ENCODE measurements around the gene SPTBN2. TPM values are rescaled to one million over a fixed set of nuclear protein-coding genes. Genes with fewer than 3 reads are reported as not detected.
"Not testable (repeated sequence)": the region's sequence is repeated elsewhere in the genome, so short reads cannot be mapped to it uniquely, and the experiment has no call there.

SPTBN2 gene
- total and polyA plus RNA-seq, 2 of the 4 experiments (the other 2 are of a cell fraction), result 0.18 to 0.41 TPM

- H2BK5ac ChIP-seq (ENCODE audit: low read depth, low read length, poor library complexity, severe bottlenecking), result no peak overlapping the region
- H3K9me1 ChIP-seq (ENCODE audit: insufficient read depth, low read length), result no peaks in the 10 kb centered on the region; the same call in 1 of the 2 replicates
- no peak overlapping the region for H3K4me3 ChIP-seq (ENCODE audit: insufficient read depth, low read depth, low read length)
- H3K36me3 ChIP-seq (ENCODE audit: control insufficient read depth, insufficient read depth, low read length), result no peaks in the 10 kb centered on the region
- no peak overlapping the region for H2AK5ac ChIP-seq (ENCODE audit: low read depth, low read length)
- H4K8ac ChIP-seq (ENCODE audit: low read depth in 2 of 2, low read length in 2 of 2), result no peak overlapping the region
- CTCF ChIA-PET, result no interaction called here
- H2BK15ac ChIP-seq (ENCODE audit: low read depth, low read length), result no peak overlapping the region
- H3K79me1 ChIP-seq (ENCODE audit: low read depth in 1 of 2, low read length in 2 of 2), result no peaks in the 10 kb centered on the region
- no TSS peak for BruUV-seq (replicated peaks)
- H2BK120ac ChIP-seq (ENCODE audit: low read depth, low read length), result no peak overlapping the region
- H2AK9ac ChIP-seq (replicated peaks; ENCODE audit: low read depth, low read length, poor library complexity), result no peak overlapping the region
- POLR2A ChIA-PET (ENCODE audit: unreplicated experiment), result no interaction called here
- DNase-seq (no peak), ATAC-seq (ENCODE audit: low read depth) (no peak)
- no peak overlapping the region for H3K56ac ChIP-seq (ENCODE audit: extremely low read depth, insufficient read depth, low read length)
- H3K14ac ChIP-seq (replicated peaks; ENCODE audit: low read depth, low read length), result no peak overlapping the region
- H3K9me3 ChIP-seq (ENCODE audit: control insufficient read depth, insufficient read depth, low read length), result no peaks in the 10 kb centered on the region
- H4K5ac ChIP-seq (ENCODE audit: low read depth, low read length), result no peak overlapping the region
- H2AFZ ChIP-seq (replicated peaks; ENCODE audit: low read length, poor library complexity), result no peak overlapping the region
- no peak overlapping the region for H3K9ac ChIP-seq (ENCODE audit: low read depth, low read length)
- H3K4ac ChIP-seq (ENCODE audit: low read depth, low read length), result no peak overlapping the region
- no peak overlapping the region; the same call in 1 of the 2 replicates for H3K23ac ChIP-seq (ENCODE audit: low read depth, low read length)
- in situ Hi-C loops (cut with MboI; ENCODE audit: low sequenced_read_pairs) (no loop called here), dilution Hi-C loops (cut with HindIII; ENCODE audit: low sequenced_read_pairs, unreplicated experiment) (no loop called here), intact Hi-C loops (cut with micrococcal nuclease) (loop anchor here (5.0 kb wide), 1 partner anchor 92 kb away; no protein-coding TSS in a partner anchor)
- 0 out of 2 replicates have a peak, but pooled peaks cover 5% of the 10 kb centered on the region for H4K20me1 ChIP-seq (ENCODE audit: insufficient read depth, low read length)
- no peak overlapping the region for H3K18ac ChIP-seq (ENCODE audit: low read depth, low read length)
- H2BK20ac ChIP-seq (ENCODE audit: low read depth, low read length), result no peak overlapping the region
- peaks cover 3% of the 10 kb centered on the region; the same call in 1 of the 2 replicates for H3K4me1 ChIP-seq (ENCODE audit: control insufficient read depth, insufficient read depth, low read length)
- H3K4me2 ChIP-seq (ENCODE audit: low read depth, low read length), result no peak overlapping the region
- H3K27me3 ChIP-seq (ENCODE audit: control insufficient read depth, insufficient read depth, low read length), result peaks cover 55% of the 10 kb centered on the region
- H3K27ac ChIP-seq (ENCODE audit: insufficient read depth, low read length), result no peak overlapping the region
- no CpG with 5 or more reads among the region's 1 CpG for WGBS, 2 experiments (ENCODE audit: extremely low coverage in 2 of 2, insufficient read length in 1 of 2)
- no peak overlapping the region for H4K91ac ChIP-seq (ENCODE audit: insufficient read depth, low read depth, low read length)
- no peak for TF ChIP-seq MXI1 (IDR thresholded peaks at IDR 0.05; ENCODE audit: borderline replicate concordance, low read depth, low read length)
- no peak for TF ChIP-seq NFE2L2 (IDR thresholded peaks at IDR 0.05; ENCODE audit: low read depth, low read length)
- TF ChIP-seq MAFK (IDR thresholded peaks at IDR 0.05; ENCODE audit: low read depth, low read length), result no peak
- TF ChIP-seq ELK1 (IDR thresholded peaks at IDR 0.05; ENCODE audit: borderline replicate concordance, low read depth, low read length), result no peak
Observed at GRCh38 chr11:66725114-66725513, 3.9 kb downstream of the SPTBN2 start.

- H3K36me3 ChIP-seq (ENCODE audit: control insufficient read depth, insufficient read depth, low read length); in situ Hi-C loops (cut with MboI; ENCODE audit: low sequenced_read_pairs); H2BK20ac ChIP-seq (ENCODE audit: low read depth, low read length); ATAC-seq (ENCODE audit: low read depth); H2BK120ac ChIP-seq (ENCODE audit: low read depth, low read length); H3K18ac ChIP-seq (ENCODE audit: low read depth, low read length); H3K4me3 ChIP-seq (ENCODE audit: insufficient read depth, low read depth, low read length); H2BK5ac ChIP-seq (ENCODE audit: low read depth, low read length, poor library complexity, severe bottlenecking); H3K9ac ChIP-seq (ENCODE audit: low read depth, low read length); H4K8ac ChIP-seq (ENCODE audit: low read depth in 2 of 2, low read length in 2 of 2); H3K9me1 ChIP-seq (ENCODE audit: insufficient read depth, low read length); H3K4ac ChIP-seq (ENCODE audit: low read depth, low read length); H3K56ac ChIP-seq (ENCODE audit: extremely low read depth, insufficient read depth, low read length); H3K4me1 ChIP-seq (ENCODE audit: control insufficient read depth, insufficient read depth, low read length); DNase-seq; H3K79me1 ChIP-seq (ENCODE audit: low read depth in 1 of 2, low read length in 2 of 2); BruUV-seq (replicated peaks); H3K23ac ChIP-seq (ENCODE audit: low read depth, low read length); H2AK9ac ChIP-seq (replicated peaks; ENCODE audit: low read depth, low read length, poor library complexity); H4K5ac ChIP-seq (ENCODE audit: low read depth, low read length); H3K27ac ChIP-seq (ENCODE audit: insufficient read depth, low read length); H3K9me3 ChIP-seq (ENCODE audit: control insufficient read depth, insufficient read depth, low read length); H2AFZ ChIP-seq (replicated peaks; ENCODE audit: low read length, poor library complexity); dilution Hi-C loops (cut with HindIII; ENCODE audit: low sequenced_read_pairs, unreplicated experiment); H4K91ac ChIP-seq (ENCODE audit: insufficient read depth, low read depth, low read length); H4K20me1 ChIP-seq (ENCODE audit: insufficient read depth, low read length); H2AK5ac ChIP-seq (ENCODE audit: low read depth, low read length); intact Hi-C loops (cut with micrococcal nuclease); H3K4me2 ChIP-seq (ENCODE audit: low read depth, low read length); H2BK15ac ChIP-seq (ENCODE audit: low read depth, low read length); H3K14ac ChIP-seq (replicated peaks; ENCODE audit: low read depth, low read length): not testable (repeated sequence)
- ChIA-PET POLR2A (ENCODE audit: unreplicated experiment) (interaction anchor here (0.5 kb wide), 1 partner anchor 45 kb away, joined by 3 read pairs; no protein-coding TSS in a partner anchor), CTCF (interaction anchor here (1.0 kb wide), 1 partner anchor 361 kb away, joined by 3 read pairs; no protein-coding TSS in a partner anchor)
- peaks cover 48% of the 10 kb centered on the region for H3K27me3 ChIP-seq (ENCODE audit: control insufficient read depth, insufficient read depth, low read length)
- no CpG with 5 or more reads among the region's 5 CpGs for WGBS, 2 experiments (ENCODE audit: extremely low coverage in 2 of 2, insufficient read length in 1 of 2)
Observed at GRCh38 chr11:66724167-66724566, 4.8 kb downstream of the SPTBN2 start.
